Hepatocyte (in vitro differentiated cells): ENCODE data around the gene PCNT.

Experiments used
- CTCF ChIP-seq: fragments of 200-600 bp; sonication (generic); IDR thresholded peaks from 2 replicates; pipeline ENCODE4 v1.5.1; 2016; ENCODE audit warnings: antibody characterized with exemption, mild to moderate bottlenecking; ENCODE audit not compliant: poor library complexity
- EZH2 ChIP-seq: fragments of 200-600 bp; sonication (generic); IDR thresholded peaks from 2 replicates; pipeline ENCODE4 v1.6.1; 2016; ENCODE audit warnings: antibody characterized with exemption, mild to moderate bottlenecking, borderline replicate concordance

GRCh38 chr21:46361176-46361575 lies 37.2 kb downstream of the PCNT start:
- TF ChIP-seq CTCF (no peak), EZH2 (no peak)
